Suprapubic skin (tissue), 4 donors: Measurements from ENCODE around the gene PNPLA1.

Experiments used
- CTCF ChIP-seq, 2 donors: fragments of 200-600 bp in 1 of 2; fragments of 450-650 bp in 1 of 2; sonication (generic) in 1 of 2; IDR thresholded peaks; one replicate each; pipeline ENCODE4 v1.5.1; 2016 to 2019; ENCODE audit warnings: antibody characterized with exemption in 2 of 2, mild to moderate bottlenecking in 1 of 2, moderate library complexity in 1 of 2
- POLR2A ChIP-seq, 2 donors: fragments of 450-650 bp; IDR thresholded peaks; one replicate each; pipeline ENCODE4 v1.6.1; 2017; ENCODE audit warnings: antibody characterized with exemption in 2 of 2, mild to moderate bottlenecking in 2 of 2, moderate library complexity in 2 of 2
- POLR2AphosphoS5 ChIP-seq, 3 donors: sonication (generic); formaldehyde crosslinking; IDR thresholded peaks; one replicate each; pipeline ENCODE4 v1.6.1; 2017; ENCODE audit warnings: antibody characterized with exemption in 3 of 3

GRCh38 chr6:36235862-36236261, 34.0 kb upstream of the PNPLA1 start:
- TF ChIP-seq CTCF (IDR thresholded peaks at IDR 0.05) (no peak), POLR2AphosphoS5 (IDR thresholded peaks at IDR 0.05) (no peak), POLR2A (IDR thresholded peaks at IDR 0.05) (no peak)
